ENCODE results near the gene CADM2.
"Not testable (repeated sequence)": the region's sequence is repeated elsewhere in the genome, so short reads cannot be mapped to it uniquely, and the experiment has no call there.

CADM2 gene

GRCh38 chr3:85068911-85069310 lies 110.1 kb downstream of the CADM2 start:
- H3K4me1 Mint-ChIP-seq (ENCODE audit: low read depth) = no peaks in the 10 kb centered on the region
- H3K36me3 Mint-ChIP-seq (ENCODE audit: low read depth) = no peaks in the 10 kb centered on the region
- no peak overlapping the region for H3K27ac Mint-ChIP-seq
- H3K4me3 Mint-ChIP-seq = no peak overlapping the region
- H3K9me3 Mint-ChIP-seq = no peaks in the 10 kb centered on the region
- intact Hi-C loops (cut with micrococcal nuclease) = no loop called here
- no peaks in the 10 kb centered on the region for H3K27me3 Mint-ChIP-seq

GRCh38 chr3:85074003-85074402 lies 115.2 kb downstream of the CADM2 start:
- no peak overlapping the region for H3K27ac Mint-ChIP-seq
- no peaks in the 10 kb centered on the region for H3K27me3 Mint-ChIP-seq
- intact Hi-C loops (cut with micrococcal nuclease) = no loop called here
- H3K4me3 Mint-ChIP-seq = no peak overlapping the region
- H3K4me1 Mint-ChIP-seq (ENCODE audit: low read depth) = no peaks in the 10 kb centered on the region
- H3K36me3 Mint-ChIP-seq (ENCODE audit: low read depth) = no peaks in the 10 kb centered on the region
- H3K9me3 Mint-ChIP-seq = no peaks in the 10 kb centered on the region

DNA sequence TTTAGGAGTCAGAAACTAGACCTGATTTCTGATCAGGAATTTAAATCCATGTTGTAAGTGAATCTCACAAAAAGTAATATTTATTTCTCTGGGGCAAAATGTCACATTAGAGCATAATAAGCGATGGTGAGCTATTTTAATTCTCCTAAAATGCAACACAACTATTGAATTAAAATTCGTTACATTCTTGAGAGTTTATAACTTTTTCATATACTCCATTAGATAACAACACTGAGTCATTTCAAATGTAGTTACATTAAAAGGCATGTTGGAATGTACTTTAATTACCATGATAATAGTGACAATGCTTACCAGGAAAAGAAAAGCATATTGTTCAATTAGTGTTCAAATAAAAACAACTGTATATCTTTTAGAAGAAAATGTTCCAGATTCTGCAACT lies 116.9 kb downstream of the CADM2 start:
- H3K27ac Mint-ChIP-seq = no peak overlapping the region
- intact Hi-C loops (cut with micrococcal nuclease) = no loop called here
- H3K4me1 Mint-ChIP-seq (ENCODE audit: low read depth) = no peaks in the 10 kb centered on the region
- no peaks in the 10 kb centered on the region for H3K36me3 Mint-ChIP-seq (ENCODE audit: low read depth)
- no peak overlapping the region for H3K4me3 Mint-ChIP-seq
- H3K27me3 Mint-ChIP-seq = no peaks in the 10 kb centered on the region
- no peaks in the 10 kb centered on the region for H3K9me3 Mint-ChIP-seq

- Mint-ChIP-seq H3K27me3 (no peaks in the 10 kb centered on the region), H3K9me3 (no peaks in the 10 kb centered on the region), H3K36me3 (ENCODE audit: low read depth) (no peaks in the 10 kb centered on the region), H3K4me3 (no peak overlapping the region), H3K27ac (no peak overlapping the region), H3K4me1 (ENCODE audit: low read depth) (no peaks in the 10 kb centered on the region)
- intact Hi-C loops (cut with micrococcal nuclease) = no loop called here
Observed at GRCh38 chr3:85077018-85077417, 118.2 kb downstream of the CADM2 start.

DNA sequence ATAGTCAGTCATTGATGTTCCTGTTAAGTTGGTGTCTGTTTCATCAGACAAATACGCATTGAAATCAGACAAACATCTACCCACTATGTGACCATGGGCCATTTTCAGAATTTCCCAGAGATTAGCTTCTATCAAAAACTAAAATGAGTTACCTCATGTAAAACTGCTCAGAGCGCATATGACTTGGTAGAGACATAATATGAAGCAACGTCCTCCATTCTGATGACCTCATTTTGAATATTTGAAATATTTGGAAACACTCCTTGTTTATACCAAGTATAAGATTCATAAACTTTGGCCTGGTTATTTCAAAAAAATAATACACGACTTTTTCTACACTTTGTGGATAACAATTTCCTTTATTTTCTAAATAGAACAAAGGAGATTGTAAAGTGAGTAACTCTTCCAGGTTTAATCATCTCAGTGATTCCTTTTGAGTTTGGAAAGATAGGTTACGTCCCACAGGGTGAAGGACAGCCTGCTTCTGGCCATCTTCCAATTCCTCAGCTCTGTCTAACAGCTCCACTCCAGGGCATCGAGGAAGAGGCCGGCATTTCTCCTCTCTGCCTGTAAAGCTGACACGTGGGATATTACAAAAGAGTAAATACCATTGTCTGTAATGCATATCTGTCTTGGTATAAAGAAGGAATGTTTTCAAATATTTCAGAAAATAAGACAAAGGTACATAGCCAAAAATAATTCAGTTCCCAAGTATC lies 122.6 kb downstream of the CADM2 start:
- H3K27ac Mint-ChIP-seq = no peak overlapping the region
- H3K27me3 Mint-ChIP-seq = no peaks in the 10 kb centered on the region
- H3K4me1 Mint-ChIP-seq (ENCODE audit: low read depth) = no peaks in the 10 kb centered on the region
- H3K9me3 Mint-ChIP-seq = no peaks in the 10 kb centered on the region
- intact Hi-C loops (cut with micrococcal nuclease) = no loop called here
- H3K4me3 Mint-ChIP-seq = no peak overlapping the region
- H3K36me3 Mint-ChIP-seq (ENCODE audit: low read depth) = no peaks in the 10 kb centered on the region

DNA sequence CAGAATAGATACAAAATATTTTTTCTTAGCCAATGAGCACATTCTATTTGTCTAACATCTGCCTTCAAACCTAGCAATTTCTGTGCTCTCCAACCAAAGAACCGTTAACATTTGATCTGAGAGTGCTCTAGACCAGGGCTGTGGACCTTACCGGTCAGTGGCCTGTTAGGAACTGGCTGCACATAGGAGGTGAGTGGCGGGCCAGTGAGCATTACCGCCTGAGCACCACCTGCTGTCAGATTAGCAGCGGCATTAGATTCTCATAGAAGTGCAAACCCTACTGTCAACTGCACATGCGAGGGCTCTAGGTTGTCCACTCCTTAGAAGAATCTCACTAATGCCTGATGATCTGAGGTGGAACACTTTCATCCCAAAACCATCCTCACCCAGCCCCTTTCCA lies 131.7 kb downstream of the CADM2 start:
- H3K4me1 Mint-ChIP-seq (ENCODE audit: low read depth) = no peaks in the 10 kb centered on the region
- H3K36me3 Mint-ChIP-seq (ENCODE audit: low read depth) = no peaks in the 10 kb centered on the region
- intact Hi-C loops (cut with micrococcal nuclease) = no loop called here
- no peak overlapping the region for H3K27ac Mint-ChIP-seq
- H3K4me3 Mint-ChIP-seq = no peak overlapping the region
- H3K9me3 Mint-ChIP-seq = no peaks in the 10 kb centered on the region
- no peaks in the 10 kb centered on the region for H3K27me3 Mint-ChIP-seq

GRCh38 chr3:85100316-85100715 lies 141.5 kb downstream of the CADM2 start:
- H3K4me3 Mint-ChIP-seq = no peak overlapping the region
- no peak overlapping the region for H3K27ac Mint-ChIP-seq
- no peaks in the 10 kb centered on the region for H3K4me1 Mint-ChIP-seq (ENCODE audit: low read depth)
- intact Hi-C loops (cut with micrococcal nuclease) = no loop called here
- H3K9me3 Mint-ChIP-seq = peaks cover 16% of the 10 kb centered on the region
- H3K36me3 Mint-ChIP-seq (ENCODE audit: low read depth) = no peaks in the 10 kb centered on the region
- H3K27me3 Mint-ChIP-seq = no peaks in the 10 kb centered on the region

DNA sequence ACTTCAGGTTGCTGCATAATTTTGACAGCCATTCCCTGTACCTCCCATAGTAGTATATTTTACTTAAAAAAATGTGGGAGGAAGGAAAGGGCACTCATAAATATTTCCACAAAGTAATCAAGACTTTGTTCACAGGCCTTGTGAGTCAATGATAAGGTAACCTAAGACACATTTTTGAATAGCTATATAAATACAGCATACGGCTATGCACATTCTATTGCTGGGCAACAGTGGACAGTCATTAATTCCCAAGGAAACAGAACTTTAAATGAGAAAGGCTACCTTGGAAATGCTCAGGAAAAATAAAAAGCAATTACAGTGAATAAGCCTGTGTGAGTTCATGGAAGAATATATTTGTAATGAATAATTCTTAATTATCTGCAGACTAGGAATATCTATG lies 144.0 kb downstream of the CADM2 start:
- intact Hi-C loops (cut with micrococcal nuclease) = no loop called here
- H3K27ac Mint-ChIP-seq = no peak overlapping the region
- no peaks in the 10 kb centered on the region for H3K4me1 Mint-ChIP-seq (ENCODE audit: low read depth)
- no peaks in the 10 kb centered on the region for H3K27me3 Mint-ChIP-seq
- peaks cover 23% of the 10 kb centered on the region for H3K9me3 Mint-ChIP-seq
- no peaks in the 10 kb centered on the region for H3K36me3 Mint-ChIP-seq (ENCODE audit: low read depth)
- no peak overlapping the region for H3K4me3 Mint-ChIP-seq

GRCh38 chr3:85110393-85110792 lies 151.6 kb downstream of the CADM2 start:
- Mint-ChIP-seq H3K27me3 (no peaks in the 10 kb centered on the region), H3K4me3 (no peak overlapping the region), H3K9me3 (peaks cover 7% of the 10 kb centered on the region), H3K36me3 (ENCODE audit: low read depth) (no peaks in the 10 kb centered on the region), H3K27ac (no peak overlapping the region), H3K4me1 (ENCODE audit: low read depth) (no peaks in the 10 kb centered on the region)
- intact Hi-C loops (cut with micrococcal nuclease) = no loop called here

- no peaks in the 10 kb centered on the region for H3K36me3 Mint-ChIP-seq (ENCODE audit: low read depth)
- H3K9me3 Mint-ChIP-seq = no peaks in the 10 kb centered on the region
- no peaks in the 10 kb centered on the region for H3K4me1 Mint-ChIP-seq (ENCODE audit: low read depth)
- no peaks in the 10 kb centered on the region for H3K27me3 Mint-ChIP-seq
- H3K4me3 Mint-ChIP-seq = no peak overlapping the region
- H3K27ac Mint-ChIP-seq = no peak overlapping the region
- intact Hi-C loops (cut with micrococcal nuclease) = no loop called here
Observed at GRCh38 chr3:85120879-85121278, 162.1 kb downstream of the CADM2 start.

DNA sequence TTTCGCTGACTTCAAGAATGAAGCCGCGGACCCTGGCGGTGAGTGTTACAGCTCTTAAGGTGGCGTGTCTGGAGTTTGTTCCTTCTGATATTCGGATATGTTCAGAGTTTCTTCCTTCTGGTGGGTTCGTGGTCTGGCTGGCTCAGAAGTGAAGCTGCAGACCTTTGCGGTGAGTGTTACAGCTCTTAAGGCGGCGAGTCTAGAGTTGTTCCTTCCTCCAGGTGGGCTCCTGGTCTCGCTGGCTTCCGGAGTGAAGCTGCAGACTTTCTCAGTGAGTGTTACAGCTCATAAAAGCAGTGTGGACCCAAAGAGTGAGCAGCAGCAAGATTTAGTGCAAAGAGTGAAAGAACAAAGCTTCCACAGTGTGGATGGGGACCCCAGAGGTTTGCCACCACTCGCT lies 174.1 kb downstream of the CADM2 start:
- intact Hi-C loops (cut with micrococcal nuclease); H3K27me3 Mint-ChIP-seq; H3K4me3 Mint-ChIP-seq; H3K4me1 Mint-ChIP-seq (ENCODE audit: low read depth); H3K9me3 Mint-ChIP-seq; H3K36me3 Mint-ChIP-seq (ENCODE audit: low read depth); H3K27ac Mint-ChIP-seq: not testable (repeated sequence)

DNA sequence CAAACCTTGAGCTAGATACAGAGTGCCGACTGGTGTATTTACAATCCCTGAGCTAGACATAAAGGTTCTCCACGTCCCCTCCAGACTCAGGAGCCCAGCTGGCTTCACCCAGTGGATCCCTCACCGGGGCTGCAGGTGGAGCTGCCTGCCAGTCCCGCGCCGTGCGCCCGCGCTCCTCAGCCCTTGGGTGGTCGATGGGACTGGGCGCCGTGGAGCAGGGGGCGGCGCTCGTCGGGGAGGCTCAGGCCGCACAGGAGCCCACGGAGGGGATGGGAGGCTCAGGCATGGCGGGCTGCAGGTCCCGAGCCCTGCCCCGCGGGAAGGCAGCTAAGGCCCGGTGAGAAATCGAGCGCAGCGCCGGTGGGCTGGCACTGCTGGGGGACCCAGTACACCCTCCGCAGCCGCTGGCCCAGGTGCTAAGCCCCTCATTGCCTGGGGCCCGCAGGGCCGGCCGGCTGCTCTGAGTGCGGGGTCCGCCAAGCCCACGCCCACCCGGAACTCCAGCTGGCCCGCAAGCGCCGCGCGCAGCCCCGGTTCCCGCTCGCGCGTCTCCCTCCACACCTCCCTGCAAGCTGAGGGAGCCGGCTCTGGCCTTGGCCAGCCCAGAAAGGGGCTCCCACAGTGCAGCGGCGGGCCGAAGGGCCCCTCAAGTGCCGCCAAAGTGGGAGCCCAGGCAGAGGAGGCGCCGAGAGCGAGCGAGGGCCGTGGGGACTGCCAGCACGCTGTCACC lies 175.1 kb downstream of the CADM2 start:
- H3K36me3 Mint-ChIP-seq (ENCODE audit: low read depth) = not testable (repeated sequence)

GRCh38 chr3:85142626-85143025 lies 183.8 kb downstream of the CADM2 start:
- Mint-ChIP-seq H3K36me3 (ENCODE audit: low read depth) (no peaks in the 10 kb centered on the region), H3K4me3 (no peak overlapping the region), H3K27ac (no peak overlapping the region), H3K9me3 (no peaks in the 10 kb centered on the region), H3K27me3 (no peaks in the 10 kb centered on the region), H3K4me1 (ENCODE audit: low read depth) (no peaks in the 10 kb centered on the region)
- intact Hi-C loops (cut with micrococcal nuclease) = no loop called here

More for the DNA sequence above, 175.1 kb downstream of the CADM2 start:
- intact Hi-C loops (cut with micrococcal nuclease); H3K4me1 Mint-ChIP-seq (ENCODE audit: low read depth); H3K4me3 Mint-ChIP-seq; H3K27ac Mint-ChIP-seq; H3K27me3 Mint-ChIP-seq; H3K9me3 Mint-ChIP-seq: not testable (repeated sequence)

- no peaks in the 10 kb centered on the region for H3K27me3 Mint-ChIP-seq
- no peaks in the 10 kb centered on the region for H3K36me3 Mint-ChIP-seq (ENCODE audit: low read depth)
- H3K4me1 Mint-ChIP-seq (ENCODE audit: low read depth) = no peaks in the 10 kb centered on the region
- no peak overlapping the region for H3K27ac Mint-ChIP-seq
- intact Hi-C loops (cut with micrococcal nuclease) = no loop called here
- H3K4me3 Mint-ChIP-seq = no peak overlapping the region
- peaks cover 17% of the 10 kb centered on the region for H3K9me3 Mint-ChIP-seq
Observed at GRCh38 chr3:85148036-85148435, 189.2 kb downstream of the CADM2 start.

DNA sequence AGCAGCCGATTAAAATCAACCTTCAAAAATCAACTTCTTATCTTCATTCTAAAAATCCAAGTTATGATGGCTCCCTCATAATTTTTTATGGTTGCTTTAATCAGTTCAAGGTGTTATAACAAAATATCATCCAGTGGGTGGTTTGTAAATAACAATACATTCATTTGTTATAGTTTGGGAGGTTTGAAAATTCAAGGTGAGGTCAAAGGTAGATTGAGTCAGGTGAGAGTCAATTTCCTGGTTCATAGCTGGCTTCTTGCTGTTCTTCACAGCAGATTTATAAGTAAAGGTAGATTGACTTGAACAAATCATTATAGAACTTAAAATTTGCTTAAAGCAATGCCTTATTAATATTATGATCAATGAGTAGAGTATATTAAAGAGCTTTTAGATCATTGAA lies 192.8 kb downstream of the CADM2 start:
- Mint-ChIP-seq H3K36me3 (ENCODE audit: low read depth) (no peaks in the 10 kb centered on the region), H3K9me3 (peaks cover 35% of the 10 kb centered on the region), H3K27ac (no peak overlapping the region), H3K4me1 (ENCODE audit: low read depth) (no peaks in the 10 kb centered on the region), H3K4me3 (no peak overlapping the region), H3K27me3 (no peaks in the 10 kb centered on the region)
- intact Hi-C loops (cut with micrococcal nuclease) = no loop called here

Measured in dendritic cell treated with granulocyte-macrophage colony-stimulating factor and Interleukin-4, amounts not matched to agents 40 ng/mL and 50 ng/mL, for 4 days (primary cell).